Right lung (tissue), 10 donors: ENCODE results near the gene ADGRD2. TPM values are rescaled to one million over a fixed set of nuclear protein-coding genes. Genes with fewer than 3 reads are reported as not detected.
"Not testable (repeated sequence)": the region's sequence is repeated elsewhere in the genome, so short reads cannot be mapped to it uniquely, and the experiment has no call there.

Experiments used
- DNase-seq, 2 donors: peaks; one replicate each; pipeline ENCODE4 v3.0.0-alpha.2; 2013
- long read RNA-seq, 8 donors: transcript quantifications; one replicate each; lab custom pipeline, GENCODE V29; 2026
- polyA plus RNA-seq, 5 donors: library from polyadenylated mRNA; unstranded; fragments of 120-200 nt; gene quantifications; one replicate each; pipeline versions ENCODE4 v1.2.1 to v1.2.3, GENCODE V29; 2013; ENCODE audit warnings: inconsistent platforms in 1 of 5, low replicate concordance in 1 of 5; ENCODE audit not compliant: insufficient read length in 5 of 5, insufficient read depth in 1 of 5

The ADGRD2 gene, protein sequence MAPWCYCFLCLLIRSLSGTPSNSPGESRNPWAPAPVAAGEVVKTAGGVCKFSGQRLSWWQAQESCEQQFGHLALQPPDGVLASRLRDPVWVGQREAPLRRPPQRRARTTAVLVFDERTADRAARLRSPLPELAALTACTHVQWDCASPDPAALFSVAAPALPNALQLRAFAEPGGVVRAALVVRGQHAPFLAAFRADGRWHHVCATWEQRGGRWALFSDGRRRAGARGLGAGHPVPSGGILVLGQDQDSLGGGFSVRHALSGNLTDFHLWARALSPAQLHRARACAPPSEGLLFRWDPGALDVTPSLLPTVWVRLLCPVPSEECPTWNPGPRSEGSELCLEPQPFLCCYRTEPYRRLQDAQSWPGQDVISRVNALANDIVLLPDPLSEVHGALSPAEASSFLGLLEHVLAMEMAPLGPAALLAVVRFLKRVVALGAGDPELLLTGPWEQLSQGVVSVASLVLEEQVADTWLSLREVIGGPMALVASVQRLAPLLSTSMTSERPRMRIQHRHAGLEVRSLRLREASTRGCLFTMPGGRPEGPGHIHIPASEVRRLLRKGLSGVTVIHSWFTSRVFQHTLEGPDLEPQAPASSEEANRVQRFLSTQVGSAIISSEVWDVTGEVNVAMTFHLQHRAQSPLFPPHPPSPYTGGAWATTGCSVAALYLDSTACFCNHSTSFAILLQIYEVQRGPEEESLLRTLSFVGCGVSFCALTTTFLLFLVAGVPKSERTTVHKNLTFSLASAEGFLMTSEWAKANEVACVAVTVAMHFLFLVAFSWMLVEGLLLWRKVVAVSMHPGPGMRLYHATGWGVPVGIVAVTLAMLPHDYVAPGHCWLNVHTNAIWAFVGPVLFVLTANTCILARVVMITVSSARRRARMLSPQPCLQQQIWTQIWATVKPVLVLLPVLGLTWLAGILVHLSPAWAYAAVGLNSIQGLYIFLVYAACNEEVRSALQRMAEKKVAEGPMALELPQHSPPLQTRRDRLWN
- polyA plus RNA-seq: under 1 TPM in 4 of 5 donors, not detected in 1; 0.08 to 0.16 (median 0.14) TPM
- long read RNA-seq, donor 1: 0 reads
- long read RNA-seq, donor 2, partial matches to known transcripts: 0 of 1 reads
- long read RNA-seq, donor 2, other reads (novel, unspliced or antisense): 0 of 1 reads
- long read RNA-seq, donor 3: 0 reads
- long read RNA-seq, donor 4: 0 reads
- long read RNA-seq, donor 5: 0 reads
- long read RNA-seq, donor 6: 0 reads
- long read RNA-seq, donor 7: 0 reads
- long read RNA-seq, donor 8: 0 reads

DNA sequence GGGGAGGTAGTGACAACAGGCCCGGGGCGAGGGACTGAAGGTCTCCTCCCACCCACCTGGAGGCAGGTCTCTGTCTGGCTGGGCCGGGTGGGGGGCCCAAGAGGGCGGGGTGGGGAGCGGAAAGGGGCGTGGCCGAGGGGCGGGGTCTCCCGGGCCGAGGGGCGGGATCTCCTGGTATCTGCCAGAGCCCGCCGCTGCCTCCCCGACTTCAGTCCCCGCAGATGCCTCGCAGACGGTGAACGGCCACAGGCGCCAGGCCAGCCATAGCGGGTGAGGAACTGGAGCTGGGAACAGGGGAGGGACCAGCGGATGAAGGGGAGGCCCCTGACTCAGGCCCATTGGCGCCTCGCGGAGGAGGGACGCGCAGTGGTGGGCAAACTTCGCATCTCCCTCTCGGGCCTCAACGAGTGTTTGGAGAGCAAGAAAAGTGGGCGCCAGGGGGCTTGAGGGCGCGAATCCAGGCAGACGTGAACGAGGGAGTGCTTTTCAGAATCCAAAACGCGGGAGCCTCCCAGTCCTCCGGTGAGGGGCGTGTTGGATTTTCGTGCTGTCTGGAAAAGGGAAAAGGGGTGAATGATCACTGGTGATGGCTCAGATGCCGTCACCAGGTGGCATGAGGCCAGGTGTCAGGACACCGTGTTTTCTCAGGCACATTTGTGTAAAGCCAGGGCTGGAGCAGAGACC is at the start of gene ADGRD2:
ADGRD2 (plus strand) TSS at position 211 of the 684 bp plus-strand sequence. CDS start 1,216 bp downstream, outside the sequence.
- DNase-seq: peak; percentile 10 to 12

DNA sequence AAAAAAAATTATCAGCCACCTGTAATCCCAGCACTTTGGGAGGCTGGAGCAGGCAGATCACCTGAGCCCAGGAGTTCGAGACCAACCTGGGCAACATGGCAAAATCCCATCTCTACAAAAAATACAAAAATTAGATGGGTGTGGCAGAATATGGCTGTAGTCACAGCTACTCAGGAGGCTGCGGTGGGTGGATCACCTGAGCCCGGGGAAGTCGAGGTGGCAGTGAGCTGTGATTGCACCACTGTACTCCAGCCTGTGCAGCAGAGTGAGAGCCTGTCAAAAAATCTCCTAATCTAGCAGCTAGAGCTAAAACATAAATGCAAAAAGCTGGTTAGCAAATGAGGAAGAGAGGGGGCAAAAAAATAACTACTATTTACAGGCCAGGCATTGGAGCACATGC is 47.0 kb upstream of the ADGRD2 start:
- no peak for DNase-seq

DNA sequence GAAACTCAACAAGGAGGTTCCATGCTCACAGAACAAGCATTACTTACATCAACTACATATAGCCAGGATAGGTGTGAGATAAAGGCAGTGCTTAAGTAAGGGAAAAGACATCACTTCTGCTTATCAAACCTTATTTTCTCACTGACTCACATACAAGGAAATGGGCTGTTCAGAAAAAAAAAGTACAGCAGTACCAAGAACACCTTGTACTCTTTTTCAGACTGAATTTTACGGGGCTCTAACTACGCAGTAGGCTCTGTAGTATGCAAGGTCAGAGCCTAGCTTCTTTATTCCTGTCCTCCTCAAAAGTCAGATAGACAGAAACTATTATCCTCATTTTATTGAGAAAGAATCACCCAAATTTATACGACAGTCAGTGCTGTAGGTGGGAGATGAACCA is 40.8 kb upstream of the ADGRD2 start:
- no peak for DNase-seq

DNA sequence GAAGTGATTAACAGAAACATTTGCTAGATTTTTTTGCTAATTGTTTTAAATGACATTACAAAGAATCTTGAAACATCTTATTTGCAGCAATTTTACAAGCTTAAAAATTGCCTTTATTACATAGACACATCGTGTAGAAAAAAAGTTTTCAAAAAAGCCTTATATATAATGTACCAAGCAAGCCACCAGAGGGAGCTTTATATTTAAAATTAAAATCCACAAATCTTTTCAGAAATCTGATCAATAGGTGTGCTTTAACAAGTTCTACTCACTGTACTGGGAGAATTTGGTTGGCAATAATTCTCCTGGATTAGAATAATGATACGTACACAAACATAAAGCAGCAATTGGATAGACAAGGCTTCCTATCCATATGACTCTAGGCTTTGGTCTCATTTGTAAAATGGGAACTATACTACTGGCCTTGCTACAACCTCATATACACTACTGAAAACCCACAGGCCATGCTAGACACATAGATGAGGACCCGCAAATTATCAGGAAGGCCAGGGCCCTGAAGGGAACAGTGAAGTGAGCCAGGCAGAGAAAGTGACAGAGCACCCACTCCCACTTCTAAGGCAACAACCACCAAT is 39.8 kb upstream of the ADGRD2 start:
- no peak for DNase-seq

DNA sequence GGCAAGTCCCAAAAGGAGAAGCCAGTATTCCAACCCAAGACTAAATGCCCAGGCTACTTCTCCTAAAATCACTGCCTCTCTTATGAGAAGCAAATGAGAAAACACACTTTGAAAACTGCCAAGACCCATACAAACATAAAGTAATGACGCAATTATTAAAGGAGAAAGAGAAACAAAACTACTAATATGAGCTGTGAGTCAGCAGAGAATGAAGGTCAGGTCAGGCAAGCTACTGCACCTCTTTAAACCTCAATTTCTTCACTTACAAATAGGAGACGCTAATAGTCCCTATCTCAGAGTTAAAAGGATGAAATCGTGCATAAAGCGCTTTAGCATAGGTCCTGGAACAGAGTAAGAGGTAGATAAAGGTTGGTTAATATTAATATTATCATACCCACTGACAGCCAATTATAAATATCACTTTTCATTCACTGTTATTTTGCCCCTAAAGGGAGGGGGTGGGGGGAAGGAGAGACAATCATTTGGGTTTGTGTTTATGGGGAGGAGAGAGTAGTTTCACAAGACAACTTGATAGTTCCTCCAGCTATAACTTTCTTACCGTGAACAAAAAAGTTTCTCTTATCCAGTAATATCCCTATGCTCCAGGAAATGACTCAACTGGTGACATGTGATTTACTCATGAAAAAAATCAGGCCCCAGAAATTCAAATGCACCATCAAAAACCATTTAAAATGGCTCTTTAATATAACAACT is 38.6 kb upstream of the ADGRD2 start:
- DNase-seq: no peak

DNA sequence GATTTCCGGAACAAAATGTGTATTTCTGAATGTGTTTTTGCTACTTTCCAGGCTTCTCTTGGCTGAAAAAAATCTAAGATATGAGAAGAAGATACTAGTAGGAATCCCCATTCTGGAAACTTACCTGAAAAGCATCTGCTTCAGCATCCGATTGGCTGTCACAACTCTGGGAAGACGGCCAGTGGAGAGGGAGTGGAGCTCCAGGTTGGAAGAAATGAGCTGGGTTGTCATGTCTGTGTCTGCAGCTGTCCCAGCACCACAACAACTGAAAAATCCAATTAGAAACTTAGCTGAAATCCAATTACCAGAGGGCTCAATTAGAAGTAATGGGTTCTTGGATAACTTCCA is 38.0 kb upstream of the ADGRD2 start:
- DNase-seq: no peak

DNA sequence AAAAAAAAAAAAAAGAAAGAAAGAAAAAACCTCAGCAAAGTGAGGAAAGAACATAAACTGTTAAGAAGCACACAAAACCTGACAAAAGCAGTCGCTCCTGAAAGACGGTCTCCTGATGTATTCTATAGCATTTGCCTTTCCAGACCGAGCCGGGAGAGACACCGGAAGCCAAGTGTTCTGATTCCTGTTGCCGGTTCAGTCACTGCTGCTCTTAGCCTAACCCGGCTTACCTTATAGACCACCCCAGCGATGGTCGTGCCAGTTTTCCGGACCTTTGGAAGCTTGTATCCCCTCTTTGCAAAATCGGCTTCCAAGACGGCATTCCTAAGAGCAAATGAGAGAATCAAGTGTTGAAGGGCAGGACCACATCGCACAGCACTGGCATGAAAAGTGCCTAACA is 35.6 kb upstream of the ADGRD2 start:
- no peak for DNase-seq

DNA sequence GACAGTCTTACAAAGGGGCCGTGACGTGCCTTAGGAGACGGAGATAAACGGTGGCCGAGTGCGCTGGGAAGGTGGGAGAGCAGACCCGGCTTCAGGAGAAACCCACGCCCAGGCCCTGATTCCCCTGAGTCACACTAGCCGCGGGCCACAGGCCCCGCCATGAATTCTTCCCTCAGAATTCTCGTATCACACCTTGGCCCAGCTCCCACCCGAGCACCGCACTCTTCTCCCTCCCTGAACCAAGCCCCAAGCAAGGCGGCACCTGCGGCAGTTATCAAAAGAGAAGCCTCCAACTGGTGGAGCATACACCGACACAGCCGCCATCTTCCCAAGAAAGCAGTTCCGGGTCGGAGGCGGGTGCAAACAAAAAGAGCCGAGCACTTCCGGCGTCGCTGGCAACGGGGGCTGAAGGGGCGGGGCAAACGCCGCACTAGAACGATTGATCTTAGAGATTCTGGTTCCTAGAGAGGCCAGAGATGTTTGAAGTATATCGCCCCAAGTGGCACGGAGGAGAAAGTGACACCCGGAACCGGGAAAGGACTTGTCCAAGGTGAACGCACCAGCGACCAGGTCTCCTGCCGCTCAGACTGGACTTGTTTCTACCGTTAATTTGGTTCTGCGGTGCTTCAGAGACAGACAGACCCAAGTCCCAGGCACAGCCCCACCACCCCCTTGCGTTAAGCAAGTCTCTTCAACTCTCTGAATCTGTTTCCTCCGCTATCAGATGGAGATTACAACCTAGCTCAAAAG is 35.0 kb upstream of the ADGRD2 start, which contains the start of gene PSMB7:
PSMB7 (minus strand) TSS at position 341 of the 750 bp plus-strand sequence; CDS start at position 324, 17 bp downstream.
- DNase-seq: peak; percentile 92 to 94

DNA sequence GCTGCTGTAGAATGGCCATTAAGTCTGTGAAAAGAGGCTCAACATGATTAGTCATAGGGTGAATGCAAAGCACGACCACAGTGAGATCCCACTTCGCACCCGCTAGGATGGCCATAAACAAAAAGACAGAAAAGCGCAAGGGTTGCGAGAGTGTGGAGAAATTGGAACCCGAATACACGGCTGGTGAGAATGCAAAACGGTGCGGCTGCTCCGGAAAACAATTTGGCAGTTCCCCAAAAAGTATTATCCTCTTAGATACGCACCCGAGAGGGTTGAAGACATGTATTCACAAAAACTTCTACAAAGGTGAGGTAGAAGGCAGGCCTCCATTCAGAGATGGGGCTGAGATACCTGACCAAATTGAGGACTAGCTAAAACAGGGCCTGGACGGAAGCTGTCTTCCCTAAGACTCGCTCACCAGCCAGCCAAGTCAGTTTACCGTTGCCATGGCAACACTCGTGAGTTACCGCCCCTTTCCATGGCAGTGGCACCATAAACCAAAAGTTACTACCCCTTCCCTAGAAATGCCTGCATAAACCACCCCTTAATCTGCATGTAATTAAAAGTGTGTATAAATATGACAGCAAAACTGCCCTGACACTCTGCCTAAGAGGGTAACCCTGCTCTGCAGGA is 34.3 kb upstream of the ADGRD2 start:
- no peak for DNase-seq

DNA sequence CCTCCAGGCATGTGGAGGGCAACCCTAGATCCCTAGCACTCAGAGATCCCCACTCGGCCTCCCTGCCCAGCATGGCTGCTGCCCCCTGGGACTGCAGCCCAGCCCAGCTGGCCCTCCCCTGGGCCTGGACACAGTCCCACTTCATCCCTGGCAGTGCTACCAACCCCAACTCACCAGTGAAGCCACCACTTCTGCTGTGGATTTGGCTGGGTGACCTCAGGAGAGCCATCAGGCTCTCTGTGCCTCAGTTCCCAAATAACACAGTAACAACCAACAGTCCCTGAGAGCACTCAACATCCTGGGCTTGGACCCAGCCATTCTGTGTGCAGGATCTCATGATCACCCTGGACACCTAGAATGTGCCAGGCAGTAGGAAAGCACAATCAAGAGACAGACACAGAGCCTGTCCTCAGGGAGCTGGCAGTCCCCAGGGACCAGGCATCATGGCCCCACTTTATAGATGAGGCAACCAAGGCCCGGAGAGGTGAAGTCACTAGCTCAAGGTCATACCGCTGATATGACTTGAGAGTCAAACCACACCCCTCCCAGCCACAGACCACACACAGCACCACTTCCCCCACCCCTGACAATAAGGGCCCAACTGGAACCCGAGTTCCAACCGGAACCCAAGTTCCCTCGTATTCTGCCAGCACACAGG is 30.3 kb upstream of the ADGRD2 start:
- DNase-seq: no peak

DNA sequence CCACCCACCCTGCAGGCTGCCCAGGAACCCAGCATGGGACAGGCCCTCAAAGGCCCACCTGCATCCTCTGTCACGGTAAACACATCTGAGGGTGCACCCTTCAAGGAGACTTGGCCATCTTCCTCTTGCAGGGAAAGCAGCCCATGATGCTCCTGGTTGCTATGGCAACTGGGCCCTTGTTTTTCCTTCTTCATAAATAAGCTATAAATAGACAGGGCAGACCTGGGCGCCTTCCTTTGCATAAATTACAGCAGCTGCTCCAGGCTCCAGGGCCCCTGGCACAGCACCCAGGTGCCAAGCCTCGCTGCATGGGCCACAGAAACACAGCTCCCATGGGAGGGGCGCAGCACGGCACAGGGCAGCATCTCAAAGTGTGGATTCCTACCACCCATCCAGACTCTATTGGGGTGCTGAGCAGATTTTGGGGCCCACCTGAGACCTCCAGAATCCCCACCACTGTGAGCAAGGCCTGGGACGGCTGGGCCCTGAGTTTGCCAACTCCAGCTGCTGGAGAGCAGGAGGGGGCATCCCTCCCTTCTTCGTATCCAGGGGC is 29.2 kb upstream of the ADGRD2 start:
- DNase-seq: no peak

DNA sequence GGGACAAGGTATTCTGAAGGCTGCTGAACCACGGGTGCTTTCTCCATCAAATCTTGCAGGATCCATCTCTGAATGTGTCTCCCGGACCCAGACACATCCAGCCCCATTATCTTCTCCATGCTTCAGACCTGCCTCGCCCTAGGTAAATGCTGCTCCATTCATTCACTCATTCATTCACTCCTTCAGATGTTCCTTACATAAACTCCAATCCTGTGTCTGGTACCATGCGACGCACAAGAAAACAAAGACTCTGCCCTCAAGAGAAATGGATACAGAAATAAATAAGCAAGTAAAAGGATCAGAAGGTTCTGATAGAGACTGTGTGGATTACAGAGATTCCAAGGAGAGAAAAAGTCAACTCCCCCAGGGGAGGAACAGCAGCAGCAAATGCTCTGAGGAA is 27.1 kb upstream of the ADGRD2 start:
- no peak for DNase-seq

DNA sequence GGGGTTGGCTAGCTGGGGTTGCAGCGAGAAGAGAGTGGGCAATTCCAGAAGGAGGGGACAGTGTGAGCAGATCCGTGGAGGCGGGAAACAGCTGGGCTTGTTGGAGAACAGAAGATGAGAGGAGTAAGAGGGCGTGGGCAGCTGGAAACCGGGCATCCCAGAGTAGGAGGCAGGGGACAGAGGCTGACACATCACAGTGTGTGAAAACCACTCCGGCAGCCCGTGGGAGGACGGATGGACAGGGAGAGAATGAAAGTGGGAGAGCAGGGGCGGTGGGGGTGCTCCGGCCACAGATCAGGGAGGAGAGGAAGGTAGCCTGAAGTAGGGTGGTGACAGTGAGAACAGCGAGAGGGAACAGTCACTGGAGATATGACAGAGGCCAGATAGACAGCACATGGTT is 26.7 kb upstream of the ADGRD2 start:
- no peak for DNase-seq

DNA sequence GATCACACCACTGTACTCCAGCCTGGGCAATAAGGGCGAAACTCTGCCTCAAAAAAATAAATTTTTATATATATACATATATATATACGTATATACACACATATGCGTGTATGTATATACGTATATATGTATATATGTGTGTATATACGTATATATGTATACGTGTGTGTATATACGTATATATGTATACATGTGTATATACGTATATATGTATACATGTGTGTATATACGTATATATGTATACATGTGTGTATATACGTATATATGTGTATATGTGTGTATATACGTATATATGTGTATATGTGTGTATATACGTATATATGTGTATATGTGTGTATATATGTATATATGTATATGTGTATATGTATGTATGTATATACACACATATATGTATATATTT is 24.5 kb upstream of the ADGRD2 start:
- DNase-seq: not testable (repeated sequence)

DNA sequence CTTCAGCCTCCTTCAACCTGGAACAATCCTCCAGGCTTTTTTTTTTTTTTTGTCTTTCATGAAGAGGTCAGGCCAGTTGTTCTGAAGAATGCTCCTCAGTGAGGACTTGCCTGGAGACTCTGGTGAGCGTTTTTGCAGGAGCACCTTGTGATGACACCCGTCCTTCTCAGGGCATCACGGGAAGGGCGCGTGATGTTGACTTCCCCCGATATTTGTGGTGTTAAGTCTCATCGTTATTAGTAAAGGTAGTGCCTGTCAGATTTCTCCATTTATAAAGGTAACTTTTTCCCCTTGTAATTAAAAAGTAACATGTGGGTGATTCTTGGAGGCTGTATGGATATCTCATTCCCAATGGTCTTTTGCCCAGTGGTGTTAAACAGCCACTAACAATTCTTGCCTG is 23.9 kb upstream of the ADGRD2 start:
- DNase-seq: no peak

DNA sequence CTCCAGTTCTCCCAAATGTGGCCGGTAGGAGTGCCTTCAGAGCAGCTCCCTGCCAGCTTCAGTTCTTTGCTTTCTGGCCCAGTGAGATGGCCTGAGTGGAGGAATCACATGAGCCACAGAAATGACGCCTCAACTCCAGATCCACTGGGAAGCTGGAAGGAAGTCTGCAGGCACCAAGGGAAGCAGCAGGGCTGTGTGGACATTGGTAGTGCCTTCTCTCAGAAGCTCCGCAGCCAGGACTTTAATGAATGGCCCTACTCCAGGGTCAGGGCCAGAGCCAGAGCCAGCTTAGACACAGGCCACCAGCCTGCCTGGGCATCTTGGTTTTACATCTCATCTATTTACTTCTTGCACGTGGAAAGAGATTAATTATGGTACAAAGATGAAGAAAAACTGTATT is 23.0 kb upstream of the ADGRD2 start:
- DNase-seq: no peak

DNA sequence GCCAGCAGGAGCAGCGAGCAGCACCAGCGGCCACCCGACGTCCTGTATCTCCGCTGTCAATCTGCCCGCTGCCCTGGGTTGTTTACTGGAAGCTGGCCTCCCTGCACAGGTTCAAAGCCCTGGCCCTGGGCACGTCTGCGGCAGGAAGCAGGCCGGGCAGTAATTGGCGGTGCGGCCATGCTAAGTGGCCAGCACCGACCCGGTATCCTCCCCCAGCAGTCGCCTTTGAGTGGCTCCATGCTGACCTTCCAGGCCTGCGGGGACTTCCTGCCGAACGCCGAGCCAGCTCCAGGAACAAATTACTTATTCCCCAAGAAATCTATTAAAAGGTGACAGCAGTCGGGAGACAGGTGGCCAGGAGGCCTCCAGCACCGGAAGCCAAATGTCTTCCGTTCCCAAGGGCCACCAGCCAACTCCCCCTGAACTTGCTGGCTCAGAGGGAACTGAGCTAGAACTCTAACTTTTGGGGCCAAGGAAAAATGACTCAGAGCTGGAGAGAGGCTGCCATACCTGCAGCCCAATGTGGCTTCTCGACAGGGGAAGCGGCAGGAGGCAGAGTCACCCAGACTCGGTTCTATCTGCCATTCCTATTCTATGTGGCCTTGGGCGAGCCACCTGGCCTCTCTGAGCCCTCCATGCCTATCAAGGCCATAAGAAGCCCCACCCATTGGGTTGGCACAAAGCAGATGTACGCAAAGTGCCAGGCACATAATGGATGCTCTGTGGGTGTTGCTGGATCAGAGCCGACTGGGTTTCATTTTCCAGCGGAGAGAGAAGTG is 21.3 kb upstream of the ADGRD2 start:
- DNase-seq: no peak
